ENCODE measurements around the gene APC.
"Not testable (repeated sequence)": the region's sequence is repeated elsewhere in the genome, so short reads cannot be mapped to it uniquely, and the experiment has no call there.

Gene APC

DNA sequence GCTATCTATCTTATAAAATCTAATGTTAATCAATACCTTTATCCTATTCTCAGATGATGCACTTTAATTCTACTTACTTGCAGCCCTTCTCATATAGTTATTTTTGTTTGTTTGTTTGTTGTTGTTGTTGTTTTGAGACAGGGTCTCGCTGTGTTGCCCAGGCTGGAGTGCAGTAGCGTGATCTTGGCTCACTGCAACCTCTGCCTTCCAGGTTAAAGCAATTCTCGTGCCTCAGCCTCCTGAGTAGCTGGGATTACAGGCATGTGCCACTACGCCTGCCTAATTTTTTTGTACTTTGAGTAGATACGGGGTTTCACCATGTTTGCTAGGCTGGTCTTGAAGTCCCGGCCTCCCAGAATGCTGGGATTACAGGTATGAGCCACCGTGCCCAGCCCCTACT is 20.8 kb upstream of the APC start:
- DNase-seq (ENCODE audit: low read depth), result not testable (repeated sequence)

DNA sequence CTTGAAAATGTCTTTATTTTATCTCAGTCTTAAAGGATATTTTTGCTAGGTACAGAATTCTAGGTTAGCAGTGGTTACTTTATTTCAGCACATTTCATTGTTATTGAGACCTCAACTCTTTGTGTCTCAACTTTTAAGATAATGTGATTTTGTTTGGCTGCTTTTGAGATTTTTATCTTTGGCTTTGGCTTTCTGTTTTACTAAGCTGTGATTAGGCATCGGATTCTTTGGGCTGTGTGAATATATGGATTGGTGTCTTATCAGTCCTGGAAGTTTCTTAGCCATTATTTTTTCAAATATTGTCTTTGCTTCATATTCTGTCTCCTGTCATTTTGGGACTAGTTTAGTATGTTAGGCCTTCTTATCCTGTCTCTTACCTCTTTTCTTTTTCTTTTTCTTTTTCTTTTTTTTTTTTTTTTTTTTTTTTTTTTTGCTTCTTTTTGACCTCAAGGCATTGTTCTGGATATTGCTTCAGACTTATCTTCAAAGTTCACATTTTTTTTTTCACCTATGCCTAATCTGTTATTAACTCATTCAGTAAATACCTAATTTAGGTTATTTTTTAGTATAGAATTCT is 20.1 kb upstream of the APC start:
- DNase-seq (ENCODE audit: low read depth), result no peak

GRCh38 chr5:112718344-112718743 is 19.3 kb upstream of the APC start:
- DNase-seq (ENCODE audit: low read depth), result no peak

GRCh38 chr5:112720576-112720975 is 17.1 kb upstream of the APC start:
- no peak for DNase-seq (ENCODE audit: low read depth)

GRCh38 chr5:112724901-112725300 is 12.8 kb upstream of the APC start:
- DNase-seq (ENCODE audit: low read depth), result no peak

DNA sequence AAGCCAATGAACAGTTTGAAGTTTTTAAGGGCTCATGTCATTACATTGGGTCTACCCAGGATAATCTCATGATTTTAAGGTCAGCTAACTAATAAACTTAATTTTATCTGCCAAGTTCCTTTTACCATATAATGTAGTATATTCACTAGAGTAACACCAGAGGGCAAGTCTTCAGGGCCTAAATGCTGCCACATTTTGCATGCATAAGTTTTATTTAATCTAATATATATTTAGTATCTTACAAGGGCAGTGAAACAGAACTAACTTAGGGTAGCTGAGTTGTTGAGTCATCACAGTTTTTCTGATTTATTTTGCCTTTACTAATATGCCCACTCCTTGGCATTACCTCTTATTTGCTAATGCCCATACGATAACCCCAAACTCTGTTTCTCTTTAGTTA is 8.1 kb upstream of the APC start:
- no peak for DNase-seq (ENCODE audit: low read depth)

DNA sequence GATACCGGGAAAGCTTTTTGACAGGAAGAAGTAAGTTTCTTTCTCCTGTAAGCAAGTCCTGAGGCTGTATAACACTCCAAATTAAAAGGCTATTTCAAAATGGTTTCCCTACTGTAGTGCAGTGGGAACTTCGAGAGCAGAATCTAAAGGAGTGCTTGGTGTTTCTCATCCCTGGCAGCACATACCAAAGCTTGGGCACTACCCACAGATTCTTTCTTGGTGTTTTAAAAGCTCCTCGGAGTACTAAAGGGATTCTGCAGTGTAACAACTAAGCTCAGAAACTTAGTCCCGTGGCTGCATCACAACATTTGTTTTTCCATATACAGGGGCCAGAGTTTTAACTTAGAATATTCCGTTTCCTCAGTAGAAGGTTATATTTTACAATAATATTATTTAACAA is 5.6 kb upstream of the APC start:
- no peak for DNase-seq (ENCODE audit: low read depth)

- no peak for DNase-seq (ENCODE audit: low read depth)
Measured at GRCh38 chr5:112733586-112733985, 4.1 kb upstream of the APC start.

DNA sequence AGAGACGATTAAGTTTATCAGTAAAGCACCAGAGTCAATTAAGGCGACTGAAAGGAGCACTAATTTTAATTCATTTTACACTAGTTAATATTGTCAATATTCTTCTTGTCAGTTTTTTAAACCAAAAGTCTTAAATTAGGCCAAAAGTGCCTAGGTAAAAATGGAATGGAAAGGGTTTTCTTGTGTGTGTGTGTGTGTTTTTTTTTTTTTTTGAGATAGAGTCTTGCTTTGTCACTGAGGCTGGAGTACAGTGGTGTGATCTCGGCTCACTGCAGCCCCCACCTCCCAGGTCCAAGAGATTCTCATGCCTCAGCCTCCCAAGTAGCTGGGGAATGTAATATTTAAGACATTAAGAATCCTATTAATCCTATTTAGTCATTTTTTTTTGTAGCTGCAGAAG is 3.1 kb upstream of the APC start:
- no peak for DNase-seq (ENCODE audit: low read depth)

DNA sequence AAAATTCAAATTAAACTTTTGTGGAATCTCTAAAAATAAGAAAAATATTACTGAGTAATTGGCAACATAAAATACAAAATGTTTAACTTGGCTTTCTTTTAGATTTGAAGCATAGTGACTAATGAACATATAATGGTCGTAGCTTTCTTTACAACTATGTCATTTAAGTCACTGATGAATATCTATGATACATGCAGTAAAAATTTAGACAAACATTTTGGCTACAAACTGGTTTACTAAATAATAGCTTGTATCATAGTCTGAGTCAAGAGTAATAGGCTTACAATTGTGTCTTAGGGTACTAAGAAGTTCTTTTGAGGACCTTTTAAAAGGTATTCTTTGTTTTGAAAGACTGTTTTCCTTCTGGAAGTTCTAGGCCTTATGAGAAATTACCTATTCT is 2.0 kb upstream of the APC start:
- peak; percentile 12 for DNase-seq (ENCODE audit: low read depth)

- DNase-seq (ENCODE audit: low read depth), result no peak
Measured at GRCh38 chr5:112737070-112737462, 619 bp upstream of the APC start.

GRCh38 chr5:112738191-112738560 is 491 bp downstream of the APC start:
- DNase-seq (ENCODE audit: low read depth), result peak; percentile 1

DNA sequence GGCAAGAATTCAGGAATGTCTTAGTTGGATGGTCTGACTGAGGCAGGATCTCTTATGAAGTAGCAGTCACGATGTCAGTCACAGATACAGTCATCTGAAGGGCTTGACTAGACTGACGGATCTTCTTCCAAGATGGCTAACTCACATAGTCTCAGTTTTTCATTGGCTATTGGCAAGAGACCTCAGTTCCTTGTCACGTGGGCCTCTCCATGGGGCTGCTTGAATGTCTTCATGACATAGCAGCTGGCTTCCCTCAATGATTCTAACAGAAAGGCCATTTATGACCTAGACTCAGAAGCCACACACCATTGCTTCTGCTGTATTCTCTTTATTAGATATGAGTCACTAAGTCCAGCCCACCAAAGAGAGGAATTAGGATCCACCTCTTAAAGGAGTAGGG is 4.7 kb downstream of the APC start:
- DNase-seq (ENCODE audit: low read depth), result no peak

GRCh38 chr5:112743631-112744030 is 5.9 kb downstream of the APC start:
- DNase-seq (ENCODE audit: low read depth), result no peak

DNA sequence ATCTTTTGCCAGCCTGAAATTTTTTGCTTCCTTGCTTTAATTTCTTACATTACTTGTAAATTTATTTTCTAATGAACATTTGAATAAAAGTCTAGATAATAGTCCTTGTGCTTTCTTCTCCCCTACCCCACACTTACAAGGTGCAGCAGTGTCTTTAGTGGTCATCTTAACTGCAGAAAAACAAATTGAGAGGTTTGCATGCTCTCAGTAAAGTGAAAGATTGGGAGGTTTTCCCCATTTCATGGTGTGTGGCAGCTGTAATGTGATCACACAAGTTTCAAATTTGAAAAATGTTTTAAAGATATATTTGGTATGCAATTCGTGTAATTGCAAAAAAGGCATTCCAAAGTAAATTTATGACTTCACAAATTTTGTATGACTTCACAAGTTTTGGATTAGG is 14.7 kb downstream of the APC start:
- DNase-seq (ENCODE audit: low read depth), result no peak

DNA sequence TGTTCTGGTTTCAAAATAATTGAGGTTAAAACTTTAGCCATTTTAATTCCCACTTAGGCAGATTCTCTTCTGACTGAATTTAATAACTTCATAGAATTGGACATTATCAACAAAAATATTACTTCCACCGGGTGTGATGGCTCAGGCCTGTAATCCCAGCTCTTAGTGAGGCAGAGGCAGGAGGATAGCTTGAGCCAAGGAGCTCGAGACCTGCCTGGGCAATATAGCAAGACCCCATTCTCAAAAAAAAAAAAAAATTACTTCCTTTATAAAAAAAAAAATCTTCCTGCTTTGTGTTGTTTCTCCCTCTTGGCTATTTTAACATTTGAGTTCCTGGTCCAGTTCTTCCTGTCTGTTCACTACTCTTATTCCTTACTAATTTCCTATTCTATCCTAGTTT is 18.0 kb downstream of the APC start:
- DNase-seq (ENCODE audit: low read depth), result no peak

DNA sequence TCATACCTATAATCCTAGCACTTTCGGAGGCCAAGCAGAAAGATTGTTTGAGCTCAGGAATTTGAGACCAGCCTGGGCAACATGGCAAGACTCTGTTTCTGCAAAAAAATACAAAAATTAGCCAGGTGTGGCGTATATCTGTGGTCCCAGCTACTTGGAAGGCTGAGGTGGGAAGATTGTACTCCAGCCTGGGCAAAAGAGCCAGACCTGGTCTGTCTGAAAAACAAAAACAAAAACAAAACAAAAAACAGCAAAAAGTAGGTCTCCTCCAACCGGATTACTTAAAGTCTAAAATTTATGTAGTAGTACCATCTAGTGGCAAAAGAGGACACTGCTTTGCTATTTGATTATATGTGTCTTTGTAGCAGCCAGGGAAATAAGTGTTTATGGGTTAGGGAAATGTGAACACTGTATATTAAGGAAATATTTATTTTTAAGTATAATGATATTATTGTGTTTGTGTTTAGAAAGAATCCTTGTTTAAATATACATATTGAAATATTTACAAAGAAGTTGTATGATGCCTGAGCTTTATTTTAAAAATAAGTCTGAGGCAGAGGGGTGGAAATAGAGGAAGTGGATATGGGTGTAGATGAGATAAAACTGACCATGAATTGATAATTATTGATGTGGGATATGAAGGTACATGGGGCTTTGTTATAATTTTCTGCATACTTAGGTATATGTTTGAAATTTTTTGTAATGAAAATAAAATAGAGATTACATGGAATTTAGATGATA is 20.0 kb downstream of the APC start:
- peak; percentile 51 for DNase-seq (ENCODE audit: low read depth)

DNA sequence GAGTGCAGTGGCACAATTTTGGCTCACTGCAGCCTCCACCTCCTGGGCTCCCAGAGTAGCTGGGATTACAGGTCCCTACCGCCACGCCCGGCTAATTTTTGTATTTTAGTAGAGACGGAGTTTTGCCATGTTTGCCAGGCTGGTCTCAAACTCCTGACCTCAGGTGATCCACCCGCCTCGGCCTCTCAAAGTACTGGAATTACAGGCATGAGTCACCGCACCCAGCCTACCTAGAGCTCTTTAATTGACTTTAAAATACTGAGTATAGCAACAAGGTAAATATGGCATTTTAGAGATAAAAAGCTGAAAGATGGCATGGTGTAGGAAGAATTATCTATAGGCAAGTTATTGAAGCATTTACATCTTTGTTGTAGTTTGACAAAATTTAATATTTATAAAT is 21.0 kb downstream of the APC start:
- DNase-seq (ENCODE audit: low read depth), result no peak

DNA sequence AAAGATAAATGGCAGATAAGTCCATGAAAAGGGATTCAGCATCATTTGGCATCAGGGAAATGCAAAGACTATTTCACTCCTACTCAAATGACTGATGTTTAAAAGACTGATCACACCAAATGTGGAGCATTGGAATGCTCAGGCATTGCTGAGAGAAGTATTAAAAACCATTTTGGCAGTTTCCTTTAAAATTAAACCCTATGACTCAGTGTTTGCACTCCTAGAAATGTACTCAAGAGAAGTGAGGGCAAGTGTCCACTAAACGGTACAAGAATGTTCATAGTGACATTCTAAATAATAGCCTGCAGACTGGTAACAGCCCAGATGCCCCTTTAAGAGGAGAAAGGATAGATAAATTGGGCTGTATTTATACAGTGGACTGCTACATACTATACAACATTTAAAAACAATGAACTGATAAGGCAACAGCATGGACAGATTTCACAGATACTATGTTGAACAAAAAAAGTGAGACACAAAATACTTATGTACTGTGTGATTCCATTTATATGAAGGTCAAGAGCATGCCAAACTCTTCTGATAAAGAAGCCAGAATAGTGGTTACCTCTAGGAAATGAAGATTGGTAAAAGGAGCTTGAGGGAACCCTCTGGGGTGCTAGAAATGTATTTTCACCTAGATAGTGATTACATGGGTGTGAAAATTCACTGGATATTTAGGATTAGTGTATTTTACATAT is 24.6 kb downstream of the APC start:
- peak; percentile 36 for DNase-seq (ENCODE audit: low read depth)

DNA sequence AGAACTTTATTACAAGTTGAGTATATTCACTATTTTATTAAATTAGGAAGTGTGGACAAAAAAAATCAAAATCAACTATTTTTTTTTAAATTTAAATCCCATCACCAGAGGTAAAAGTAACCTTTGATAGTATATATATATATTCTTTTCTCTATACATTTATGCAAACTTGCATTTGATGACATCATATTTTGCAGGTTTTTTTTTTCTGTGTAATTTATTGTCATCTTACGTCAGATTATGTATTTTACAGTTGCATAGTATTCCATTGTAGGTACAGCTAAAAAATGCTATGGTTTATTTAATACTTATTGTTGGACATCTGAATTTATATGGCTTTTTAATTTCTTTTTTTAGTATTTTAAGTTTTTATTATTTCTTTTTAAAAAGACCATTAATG is 25.5 kb downstream of the APC start:
- DNase-seq (ENCODE audit: low read depth), result no peak

GRCh38 chr5:112772124-112772523 is 34.4 kb downstream of the APC start:
- DNase-seq (ENCODE audit: low read depth), result no peak

GRCh38 chr5:112776301-112776856 is 38.7 kb downstream of the APC start:
- peak; percentile 88 for DNase-seq (ENCODE audit: low read depth)

DNA sequence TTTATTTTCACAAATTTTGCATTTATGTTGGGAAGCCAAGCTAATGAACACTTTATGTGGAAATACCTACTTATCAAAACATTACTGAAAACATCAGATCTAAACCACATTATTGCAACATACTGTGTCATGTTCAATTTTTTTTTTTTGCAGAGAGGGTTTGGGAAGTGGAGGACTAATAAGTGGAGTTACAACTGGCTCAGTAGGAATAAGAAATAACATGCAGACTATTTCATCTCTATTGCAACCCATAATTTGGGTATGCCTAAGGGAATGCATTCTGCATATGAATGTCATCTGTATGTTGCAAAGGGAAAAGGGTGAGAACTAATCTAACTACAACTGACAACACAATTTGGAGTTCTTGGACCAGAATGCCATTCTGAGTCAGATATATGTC is 41.8 kb downstream of the APC start:
- peak; percentile 92 for DNase-seq (ENCODE audit: low read depth)

All from fibroblast of gingiva (primary cell).